ENCODE results near the gene RNF182.

GRCh38 chr6:13965582-13966127 is 40.9 kb downstream of the RNF182 start:
- TF ChIP-seq POLR2A (IDR thresholded peaks at IDR 0.05), result no peak
- TF ChIP-seq, protein P1, sequence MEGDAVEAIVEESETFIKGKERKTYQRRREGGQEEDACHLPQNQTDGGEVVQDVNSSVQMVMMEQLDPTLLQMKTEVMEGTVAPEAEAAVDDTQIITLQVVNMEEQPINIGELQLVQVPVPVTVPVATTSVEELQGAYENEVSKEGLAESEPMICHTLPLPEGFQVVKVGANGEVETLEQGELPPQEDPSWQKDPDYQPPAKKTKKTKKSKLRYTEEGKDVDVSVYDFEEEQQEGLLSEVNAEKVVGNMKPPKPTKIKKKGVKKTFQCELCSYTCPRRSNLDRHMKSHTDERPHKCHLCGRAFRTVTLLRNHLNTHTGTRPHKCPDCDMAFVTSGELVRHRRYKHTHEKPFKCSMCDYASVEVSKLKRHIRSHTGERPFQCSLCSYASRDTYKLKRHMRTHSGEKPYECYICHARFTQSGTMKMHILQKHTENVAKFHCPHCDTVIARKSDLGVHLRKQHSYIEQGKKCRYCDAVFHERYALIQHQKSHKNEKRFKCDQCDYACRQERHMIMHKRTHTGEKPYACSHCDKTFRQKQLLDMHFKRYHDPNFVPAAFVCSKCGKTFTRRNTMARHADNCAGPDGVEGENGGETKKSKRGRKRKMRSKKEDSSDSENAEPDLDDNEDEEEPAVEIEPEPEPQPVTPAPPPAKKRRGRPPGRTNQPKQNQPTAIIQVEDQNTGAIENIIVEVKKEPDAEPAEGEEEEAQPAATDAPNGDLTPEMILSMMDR (IDR thresholded peaks at IDR 0.05), result no peak
